GM19351 (cell line): ENCODE data around the gene POLE4.

ENCODE experiments used
- ATAC-seq: cut with Tn5 transposase; IDR thresholded peaks from one replicate; pipeline ENCODE4 v1.9.1; 2021; ENCODE audit warnings: mild to moderate bottlenecking, moderate library complexity; ENCODE audit not compliant: unreplicated experiment

The POLE4 gene, protein sequence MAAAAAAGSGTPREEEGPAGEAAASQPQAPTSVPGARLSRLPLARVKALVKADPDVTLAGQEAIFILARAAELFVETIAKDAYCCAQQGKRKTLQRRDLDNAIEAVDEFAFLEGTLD

DNA sequence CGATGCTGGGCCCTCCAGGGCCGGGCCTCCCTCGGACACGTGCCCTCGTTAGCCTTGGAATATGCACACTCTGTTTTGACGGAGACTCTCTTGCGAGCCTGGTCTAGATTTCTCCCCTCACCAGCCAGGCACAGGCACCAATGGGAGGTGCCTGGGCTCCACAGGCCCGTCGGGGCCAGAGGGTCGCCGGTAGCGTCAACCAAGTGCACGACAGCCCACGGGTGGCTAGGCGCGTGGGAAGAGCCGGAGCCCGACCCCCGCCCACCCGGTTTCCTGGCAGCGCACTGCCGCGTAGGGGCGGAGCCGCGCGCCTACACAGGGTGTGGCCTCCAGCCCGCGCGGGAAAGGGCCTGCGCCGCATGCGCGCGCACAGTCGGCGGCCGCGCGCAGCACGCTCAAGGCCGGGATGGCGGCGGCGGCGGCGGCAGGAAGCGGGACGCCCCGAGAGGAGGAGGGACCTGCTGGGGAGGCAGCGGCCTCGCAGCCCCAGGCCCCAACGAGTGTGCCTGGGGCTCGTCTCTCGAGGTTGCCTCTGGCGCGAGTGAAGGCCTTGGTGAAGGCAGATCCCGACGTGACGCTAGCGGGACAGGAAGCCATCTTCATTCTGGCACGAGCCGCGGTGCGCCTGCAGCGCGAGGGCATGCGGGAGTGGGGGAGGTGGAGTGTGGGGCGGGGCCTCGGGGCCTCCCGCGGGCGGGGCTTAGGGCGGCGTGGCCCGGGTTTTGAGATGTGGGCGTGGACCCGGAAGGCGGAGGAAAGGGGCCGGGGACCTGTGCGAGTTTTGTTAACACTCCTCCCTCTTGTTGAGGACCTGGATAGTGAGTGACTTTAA lies at the start of gene POLE4:
TSS of gene POLE4 (plus strand) at position 370 of the 832 bp plus-strand sequence. CDS start at position 407, 37 bp downstream.
- ATAC-seq, result peak; percentile 84

DNA sequence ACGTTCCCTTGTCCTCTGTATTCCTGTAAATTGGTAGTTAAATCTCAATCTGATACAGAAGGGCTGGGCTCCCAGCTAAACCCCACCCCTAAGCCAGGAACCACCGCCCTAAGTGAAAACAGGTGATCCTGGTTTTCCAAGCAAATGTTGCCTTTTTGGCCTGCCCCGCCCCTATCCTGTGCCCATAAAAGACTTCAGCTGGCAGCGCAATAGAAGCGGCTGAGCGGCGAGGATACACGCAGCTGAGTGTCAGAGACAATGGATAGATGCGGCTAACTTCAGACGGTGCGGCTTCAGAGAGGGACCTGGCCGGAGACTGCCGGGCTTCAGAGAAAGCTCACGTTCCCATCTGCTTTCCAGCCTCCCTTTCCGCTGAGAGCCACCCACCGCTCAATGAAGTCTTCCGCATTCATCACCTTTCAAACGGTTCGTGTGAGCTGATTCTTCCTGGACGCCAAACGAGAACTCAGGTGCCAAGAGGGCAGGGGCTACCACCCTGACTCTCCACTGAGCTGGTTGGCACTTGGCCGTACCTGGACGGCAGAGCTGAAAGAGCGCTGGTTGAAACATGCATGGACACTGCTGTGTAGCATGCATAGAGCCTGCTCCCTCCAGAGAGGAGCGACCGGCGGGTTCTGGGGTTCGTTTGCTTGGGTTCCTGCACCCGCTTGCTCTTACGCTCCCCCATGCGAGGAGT lies 49.5 kb upstream of the POLE4 start:
- no peak for ATAC-seq

DNA sequence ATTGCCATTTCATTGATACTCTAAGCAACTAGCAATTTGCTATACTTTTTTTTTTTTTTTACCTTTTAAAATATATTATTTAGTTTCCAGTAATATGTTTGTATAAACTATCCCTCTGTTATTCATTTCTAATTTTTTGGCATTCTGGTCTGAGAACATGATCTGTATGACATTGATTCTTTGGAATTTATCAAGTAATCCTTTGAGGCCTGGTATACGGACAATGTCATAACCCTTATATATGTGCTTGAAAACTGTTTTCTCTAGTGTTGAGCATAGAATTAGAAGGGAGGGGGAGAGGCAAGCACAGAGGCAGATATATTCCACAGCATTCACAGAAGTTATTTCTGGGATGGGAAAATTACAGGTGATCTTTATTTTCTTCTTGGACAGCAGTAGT lies 48.2 kb upstream of the POLE4 start:
- ATAC-seq, result no peak

DNA sequence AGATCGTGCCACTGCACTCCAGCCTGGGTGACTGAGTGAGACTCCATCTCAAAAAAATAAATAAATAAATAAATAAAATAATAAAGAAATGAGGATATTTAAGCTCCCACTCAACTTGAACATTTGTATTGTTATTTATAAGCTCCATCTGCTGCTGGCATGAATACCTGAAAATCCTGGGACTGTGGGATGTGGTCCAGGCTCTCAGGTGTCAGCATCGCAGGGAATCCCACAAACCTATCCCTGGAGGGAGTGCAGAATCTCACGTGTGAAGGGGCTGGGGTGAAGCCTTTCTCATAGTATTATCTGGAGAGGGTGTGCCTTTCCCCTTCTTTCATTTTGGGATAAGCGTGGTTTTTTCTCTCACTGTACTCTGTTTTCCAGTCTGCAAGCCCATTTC lies 47.4 kb upstream of the POLE4 start:
- no peak for ATAC-seq

DNA sequence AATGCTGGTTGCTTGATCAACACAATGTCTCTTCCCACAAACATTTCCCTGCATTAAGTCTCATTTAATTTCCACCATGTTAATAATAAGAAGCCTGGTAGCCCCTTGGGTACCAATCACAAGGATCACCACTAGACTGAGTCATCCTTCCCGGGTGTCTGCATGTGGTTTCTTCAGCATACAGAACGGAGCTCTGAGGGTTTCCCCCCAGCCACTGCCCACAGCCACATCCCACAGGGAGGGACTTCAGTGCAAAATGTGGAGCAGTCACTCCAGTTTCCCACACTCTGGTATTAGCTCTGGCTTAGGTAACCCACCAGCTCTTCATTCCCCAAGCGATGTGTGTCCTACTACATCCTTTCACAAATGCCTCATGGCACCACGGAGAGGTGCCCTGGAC lies 42.7 kb upstream of the POLE4 start:
- no peak for ATAC-seq

DNA sequence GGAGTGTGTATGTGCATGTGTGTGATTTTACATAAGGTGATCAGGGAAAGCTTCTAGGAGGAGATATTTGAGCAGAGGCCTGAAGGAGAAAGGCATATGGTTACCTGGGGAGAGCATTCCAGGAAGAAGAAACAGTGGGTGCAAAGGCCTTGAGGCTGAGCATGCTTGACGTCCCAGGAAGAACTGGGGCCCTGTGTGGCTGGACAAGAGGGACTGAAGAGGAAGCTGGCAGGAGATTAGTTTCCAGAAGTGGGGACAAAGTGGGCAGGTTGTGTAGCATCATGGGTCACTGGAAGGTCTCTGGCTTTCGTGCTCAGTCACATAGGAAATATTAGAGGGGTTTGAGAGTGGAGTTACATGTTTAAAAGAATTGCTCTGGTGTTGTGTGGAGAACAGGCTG lies 42.0 kb upstream of the POLE4 start:
- ATAC-seq, result no peak

DNA sequence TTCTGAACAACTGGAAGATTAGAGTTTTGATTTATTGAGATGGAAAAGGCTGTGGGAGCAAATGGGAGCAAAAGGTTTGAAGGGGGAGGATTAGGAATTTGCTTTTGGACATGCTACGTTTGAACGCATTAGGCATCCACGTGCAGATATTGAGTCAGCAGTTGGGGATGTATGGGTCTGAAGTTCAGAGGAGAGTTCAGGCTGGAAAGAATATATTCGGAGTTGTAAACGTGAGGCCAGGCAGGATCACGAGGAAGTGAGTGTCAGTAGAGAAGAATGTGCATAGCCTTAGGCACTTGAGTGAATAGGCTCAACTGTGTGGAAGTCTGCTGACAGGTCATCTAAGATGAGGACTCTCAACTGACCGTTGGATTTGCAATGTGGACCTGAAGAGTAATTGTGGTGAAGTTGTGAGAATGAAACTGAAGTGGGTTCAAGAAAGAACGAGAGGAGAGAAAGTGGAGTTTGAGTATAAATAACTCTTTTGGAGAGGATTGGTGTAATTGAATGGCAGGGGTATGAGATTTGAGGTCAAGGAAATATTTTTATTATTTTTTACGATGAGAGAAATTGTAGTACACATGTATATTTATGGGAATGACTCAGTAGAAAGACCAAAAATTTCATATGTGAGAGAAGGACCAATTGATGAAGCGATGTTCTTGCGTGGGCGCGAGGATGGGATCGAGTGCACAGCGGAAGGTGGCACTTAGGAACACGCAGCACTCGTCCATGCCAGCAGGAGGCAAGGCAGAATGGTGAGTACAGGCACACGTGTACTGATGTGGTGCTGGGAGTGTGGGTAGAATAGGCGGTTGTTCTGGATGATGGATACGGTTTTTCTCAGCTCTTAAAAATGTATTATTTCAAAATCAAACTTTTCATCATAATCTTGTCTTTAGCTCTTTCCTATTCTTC lies 40.5 kb upstream of the POLE4 start:
- ATAC-seq, result no peak

DNA sequence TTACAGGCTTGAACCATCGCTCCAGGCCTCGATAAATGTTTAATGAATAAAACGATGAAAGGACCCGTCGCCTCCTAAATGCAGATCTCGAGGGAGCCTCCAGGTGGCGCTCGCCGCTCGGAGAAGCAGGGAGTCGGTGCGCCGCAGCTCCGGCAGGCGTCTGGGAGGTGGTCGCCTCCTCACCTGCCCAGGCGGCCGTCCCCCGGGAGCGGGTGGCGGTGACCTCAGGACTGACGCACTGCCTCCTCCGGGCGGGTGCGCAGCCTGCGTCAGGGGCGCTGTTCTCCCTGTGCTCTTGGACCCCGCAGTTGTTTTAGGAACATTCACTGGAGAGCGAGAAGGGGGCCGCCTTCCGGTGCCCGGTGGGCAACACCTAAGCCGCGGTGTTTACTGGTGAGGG lies 38.6 kb upstream of the POLE4 start:
- peak; percentile 58 for ATAC-seq

DNA sequence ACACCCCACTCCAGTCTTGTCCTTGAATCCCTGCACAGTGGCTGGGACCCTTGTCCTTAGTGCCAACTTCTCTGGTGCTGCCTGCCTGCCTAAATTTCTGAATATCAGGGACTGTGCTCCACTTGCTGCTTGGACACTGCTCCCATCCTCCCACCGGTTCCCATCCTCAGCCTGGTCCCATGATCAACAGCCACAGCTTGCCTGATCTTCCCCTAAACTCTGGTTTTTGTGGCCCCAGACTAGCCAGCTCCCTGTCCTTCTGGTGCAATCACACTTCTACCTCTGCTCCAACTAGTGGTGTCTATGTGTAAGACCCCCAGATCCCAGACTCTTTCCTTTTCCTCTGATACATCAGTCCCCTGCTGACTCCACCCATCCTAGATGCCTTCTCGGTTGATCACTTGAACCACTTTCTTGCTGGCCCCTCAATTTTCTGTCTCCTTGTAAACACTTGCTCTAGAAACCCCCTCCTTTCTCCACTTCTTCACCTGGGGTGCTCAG lies 37.2 kb upstream of the POLE4 start:
- no peak for ATAC-seq

DNA sequence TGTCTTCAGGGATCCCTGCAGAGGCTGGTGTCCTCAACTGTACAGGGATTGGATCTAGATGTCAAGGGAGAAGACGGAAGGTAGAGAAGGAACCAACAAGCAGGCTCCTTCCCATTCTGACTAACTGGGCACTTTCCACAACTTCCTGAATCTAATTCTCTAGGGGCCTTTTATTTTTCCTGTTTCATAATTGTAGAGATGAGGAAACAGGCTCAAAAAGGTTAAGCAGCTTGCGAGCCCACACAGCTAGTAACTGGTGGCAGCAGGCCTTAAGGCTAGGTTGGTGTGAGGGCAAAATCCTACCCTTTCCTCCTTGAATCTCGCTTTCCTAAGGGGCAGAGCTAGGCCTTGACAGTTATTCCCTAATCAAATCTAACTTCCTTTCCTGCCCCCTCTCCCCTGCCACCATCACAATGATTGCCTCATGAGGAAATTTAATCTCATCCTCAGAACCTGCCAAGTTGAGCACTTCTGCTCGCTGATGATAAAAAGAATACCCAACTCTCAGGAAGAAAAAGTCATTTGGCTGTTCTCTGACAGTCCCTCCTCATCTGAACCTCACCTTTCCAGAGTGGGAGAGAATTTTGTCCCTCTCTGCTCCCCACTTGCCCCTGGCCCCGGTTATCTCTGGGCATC lies 35.7 kb upstream of the POLE4 start:
- ATAC-seq, result no peak

DNA sequence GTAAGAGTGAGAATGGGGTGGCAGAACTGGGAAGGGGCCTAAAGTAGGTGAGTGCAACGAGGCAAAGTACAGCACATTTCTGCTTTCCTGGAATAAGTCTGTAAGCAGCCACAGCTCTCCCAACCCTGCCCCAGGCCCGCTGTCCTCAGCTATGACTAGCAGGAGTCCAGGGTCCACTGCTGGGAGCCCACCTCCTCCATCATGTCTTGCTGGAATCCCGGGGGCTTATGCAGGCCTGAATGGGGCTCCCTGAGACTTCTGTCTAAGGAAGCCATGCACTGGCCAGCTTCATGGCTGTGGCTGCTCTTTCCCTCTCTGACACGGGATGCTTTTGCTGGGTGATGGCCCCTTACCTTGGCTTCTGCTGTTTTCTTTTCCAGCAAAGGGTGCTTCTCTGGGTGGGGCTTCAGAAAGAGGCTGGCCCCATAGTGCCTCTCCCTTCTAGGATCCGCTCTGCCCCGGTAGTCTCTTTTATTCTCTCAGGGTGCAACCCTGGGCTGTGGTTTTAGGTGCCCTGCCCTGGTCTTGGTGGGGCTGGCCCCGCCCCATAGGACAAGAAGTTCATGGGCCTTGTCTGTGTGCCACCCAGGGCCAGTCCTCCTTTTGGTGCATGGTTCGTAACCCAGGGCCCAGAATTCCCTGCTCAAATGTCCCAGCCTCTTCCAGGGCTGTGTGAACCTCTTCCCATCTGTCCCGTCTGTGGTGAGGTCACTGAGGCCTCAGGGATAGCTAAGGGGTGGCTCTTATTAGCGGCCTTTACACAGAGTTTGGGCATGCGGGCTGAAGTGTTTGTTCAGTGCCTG lies 33.8 kb upstream of the POLE4 start:
- ATAC-seq, result no peak

DNA sequence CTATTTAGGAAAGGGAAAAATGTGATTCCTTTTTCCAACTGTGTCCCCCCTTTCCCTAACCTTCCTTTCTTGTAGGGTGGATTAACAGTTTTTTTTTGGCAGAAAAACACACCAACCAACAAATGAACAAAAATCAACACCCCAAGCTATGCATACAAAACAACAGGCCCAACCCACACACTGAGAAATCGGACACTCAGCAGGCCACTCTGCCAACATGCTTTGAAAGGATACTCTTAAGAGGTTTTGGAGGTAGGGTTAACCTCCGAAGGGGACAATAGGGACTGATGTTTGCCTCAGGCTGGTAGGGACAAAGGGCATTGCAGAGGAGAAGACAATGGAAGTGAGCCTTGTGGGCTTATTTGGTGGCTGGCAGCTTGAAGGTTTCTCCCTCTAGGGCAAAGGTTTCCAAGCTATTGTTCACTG lies 33.1 kb upstream of the POLE4 start:
- no peak for ATAC-seq

DNA sequence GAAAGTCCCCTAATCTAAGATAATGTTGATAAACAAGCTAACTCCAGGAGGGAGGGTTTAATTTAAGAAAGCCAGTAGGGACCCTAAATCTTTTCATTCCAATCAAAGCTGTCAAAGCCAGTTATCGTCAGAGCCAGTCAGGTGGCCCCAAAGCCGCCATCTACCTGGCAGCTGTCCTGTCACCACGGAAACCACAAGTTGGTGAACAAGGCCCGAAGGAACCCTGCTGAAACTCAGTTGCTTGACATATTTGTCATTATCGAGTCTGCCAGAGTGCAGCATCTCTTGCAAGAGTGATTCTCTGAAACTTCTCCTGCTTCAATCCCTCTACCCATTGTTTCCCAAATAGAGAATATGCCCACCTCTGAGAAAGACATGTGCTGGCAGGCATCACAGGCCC lies 30.8 kb upstream of the POLE4 start:
- ATAC-seq, result no peak

DNA sequence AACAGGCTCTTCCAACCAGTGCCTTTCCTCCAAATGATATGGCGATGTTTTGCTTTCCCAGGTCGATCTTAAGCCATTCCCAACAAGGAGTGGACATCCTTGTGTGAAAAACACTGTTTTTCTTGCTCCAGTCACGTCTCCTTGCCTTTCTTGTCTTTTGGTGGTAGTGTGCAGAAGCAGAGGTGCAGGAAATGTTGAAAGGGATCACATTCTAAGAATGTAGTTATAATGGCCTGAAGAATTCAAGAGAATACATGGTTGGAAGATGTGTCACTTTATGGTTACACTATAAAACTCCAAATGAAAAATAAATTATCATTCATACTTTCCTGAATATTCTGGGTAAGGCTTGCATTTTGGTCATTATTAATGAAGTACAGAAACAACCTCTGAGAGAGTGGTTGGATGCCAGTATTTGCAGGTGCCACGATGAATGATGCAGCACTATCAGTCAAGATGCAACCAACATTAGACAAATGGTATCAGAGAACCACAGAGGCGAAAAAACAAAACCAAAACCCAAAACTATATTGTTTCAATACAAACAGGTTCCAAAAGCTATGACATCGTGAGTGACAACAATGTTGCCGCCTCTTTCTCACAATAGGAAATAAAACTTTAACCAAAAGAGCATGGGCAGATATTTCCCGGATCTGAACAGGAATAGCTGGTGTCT lies 27.5 kb upstream of the POLE4 start:
- ATAC-seq, result no peak

DNA sequence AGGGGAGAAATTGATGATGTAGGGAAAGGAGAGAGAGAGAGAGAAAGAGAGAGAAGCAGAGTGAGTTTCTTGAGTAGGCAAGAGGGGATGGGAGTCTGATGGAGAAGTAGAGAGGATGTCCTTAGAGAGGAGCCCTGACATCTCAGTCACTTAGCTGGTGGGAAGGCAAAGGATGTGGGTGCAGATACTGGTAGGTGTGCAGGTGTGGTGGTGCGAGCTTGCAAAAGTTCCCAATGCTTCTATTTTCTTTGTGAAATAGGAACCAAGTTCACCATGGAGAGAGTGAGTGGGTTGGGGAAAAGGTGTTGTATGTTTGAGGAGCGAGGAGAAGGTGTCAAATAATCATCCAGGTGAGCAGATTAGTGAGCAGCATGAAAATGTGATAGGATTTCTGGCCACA lies 26.5 kb upstream of the POLE4 start:
- no peak for ATAC-seq

DNA sequence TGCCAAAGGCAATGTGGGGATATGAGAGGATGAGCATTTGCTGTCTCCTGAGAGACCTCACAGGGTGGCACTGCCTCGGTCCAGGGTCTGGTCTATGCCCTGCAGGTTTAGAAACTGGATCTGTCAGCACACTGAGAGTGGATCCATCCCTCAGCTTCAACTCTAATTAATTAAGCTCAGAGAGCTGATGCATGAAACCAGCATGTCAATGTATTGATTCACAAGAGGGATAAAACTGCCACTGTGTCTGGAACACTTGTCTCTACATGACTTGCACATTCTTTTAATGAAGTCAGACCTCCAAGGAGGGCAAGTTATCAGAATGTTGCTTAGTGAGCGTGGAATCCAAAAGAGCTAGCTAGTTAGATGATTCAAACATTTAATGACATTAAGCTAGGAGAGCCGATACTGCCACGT lies 22.5 kb upstream of the POLE4 start:
- no peak for ATAC-seq

DNA sequence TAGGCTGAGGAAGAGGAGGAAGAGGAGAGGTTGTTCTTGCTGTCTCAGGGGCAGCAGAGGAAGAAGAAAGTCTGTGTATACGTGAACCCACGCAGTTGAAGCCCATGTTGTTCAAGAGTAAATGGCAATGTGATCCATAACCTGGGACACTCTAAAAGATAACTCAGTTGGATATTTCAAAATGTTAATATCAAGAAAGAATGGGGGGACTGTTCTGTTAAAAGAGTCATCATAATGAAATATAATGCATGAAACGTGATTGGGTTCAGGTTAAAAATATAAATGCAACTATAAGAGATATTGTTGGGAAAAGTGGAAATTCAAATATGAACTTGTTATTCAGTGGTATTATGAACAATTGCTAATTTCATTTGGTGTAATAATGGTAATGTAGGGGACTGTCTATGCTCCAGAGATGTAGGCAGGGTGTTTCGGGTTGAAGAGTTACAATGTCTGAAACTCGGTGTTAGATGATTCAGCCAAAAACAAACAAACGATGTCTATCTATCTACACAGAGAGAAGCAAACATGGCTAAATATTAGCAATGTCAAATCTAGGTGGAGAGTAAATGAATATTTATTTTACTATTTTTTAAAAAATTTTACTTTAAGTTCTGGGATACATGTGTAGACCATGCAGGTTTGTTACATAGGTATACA lies 21.1 kb upstream of the POLE4 start:
- no peak for ATAC-seq

DNA sequence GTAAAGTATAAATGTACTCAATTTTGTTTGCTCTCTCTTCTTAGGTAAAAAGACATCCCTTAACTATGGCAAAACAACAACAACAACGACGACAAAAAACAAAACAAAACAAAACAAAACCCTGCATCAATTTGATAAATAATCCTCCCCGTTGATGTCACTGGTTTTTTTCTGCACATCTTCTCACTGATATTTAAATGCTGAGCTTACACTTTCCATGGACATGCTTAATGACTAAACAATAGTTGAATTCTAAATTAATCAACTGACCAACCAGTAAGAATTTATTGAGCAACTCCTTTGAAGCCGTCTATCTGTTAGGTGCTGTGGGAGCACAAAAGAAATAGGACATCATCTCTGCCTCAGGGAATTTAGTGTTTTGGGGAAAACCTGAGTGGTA lies 20.2 kb upstream of the POLE4 start:
- ATAC-seq, result no peak
